Measurements from ENCODE around the gene FAM184B. TPM values are rescaled to one million over a fixed set of nuclear protein-coding genes. Genes with fewer than 3 reads are reported as not detected.
A peak's percentile ranks its signal among the peaks of the same experiment; 100 is the strongest.

Gene FAM184B
- polyA plus RNA-seq, 1 experiment = 0.01 TPM

DNA sequence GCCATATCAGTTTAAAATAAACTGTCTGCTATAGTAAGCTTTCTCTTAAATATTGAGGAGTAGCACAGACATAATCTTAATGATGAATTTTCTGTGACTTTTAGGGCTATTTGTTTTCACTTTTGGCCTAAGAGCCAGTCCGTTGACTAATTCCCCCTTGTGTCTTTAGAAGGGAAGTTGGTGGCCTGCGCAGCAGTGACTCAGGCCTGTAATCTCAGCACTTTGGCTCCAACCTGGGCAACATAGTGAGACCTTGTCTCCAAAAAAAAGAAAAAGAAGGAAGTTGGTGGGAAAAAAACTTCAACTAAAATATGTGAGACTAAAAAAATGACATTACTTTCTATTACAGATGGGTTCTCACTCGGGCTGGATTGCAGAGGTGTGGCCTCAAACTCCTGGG is 32.7 kb upstream of the FAM184B start:
- CTCF ChIA-PET = no interaction called here
- H3K4me3 ChIP-seq (ENCODE audit: low read depth, low read length) = no peak overlapping the region
- TF ChIP-seq, protein P1, sequence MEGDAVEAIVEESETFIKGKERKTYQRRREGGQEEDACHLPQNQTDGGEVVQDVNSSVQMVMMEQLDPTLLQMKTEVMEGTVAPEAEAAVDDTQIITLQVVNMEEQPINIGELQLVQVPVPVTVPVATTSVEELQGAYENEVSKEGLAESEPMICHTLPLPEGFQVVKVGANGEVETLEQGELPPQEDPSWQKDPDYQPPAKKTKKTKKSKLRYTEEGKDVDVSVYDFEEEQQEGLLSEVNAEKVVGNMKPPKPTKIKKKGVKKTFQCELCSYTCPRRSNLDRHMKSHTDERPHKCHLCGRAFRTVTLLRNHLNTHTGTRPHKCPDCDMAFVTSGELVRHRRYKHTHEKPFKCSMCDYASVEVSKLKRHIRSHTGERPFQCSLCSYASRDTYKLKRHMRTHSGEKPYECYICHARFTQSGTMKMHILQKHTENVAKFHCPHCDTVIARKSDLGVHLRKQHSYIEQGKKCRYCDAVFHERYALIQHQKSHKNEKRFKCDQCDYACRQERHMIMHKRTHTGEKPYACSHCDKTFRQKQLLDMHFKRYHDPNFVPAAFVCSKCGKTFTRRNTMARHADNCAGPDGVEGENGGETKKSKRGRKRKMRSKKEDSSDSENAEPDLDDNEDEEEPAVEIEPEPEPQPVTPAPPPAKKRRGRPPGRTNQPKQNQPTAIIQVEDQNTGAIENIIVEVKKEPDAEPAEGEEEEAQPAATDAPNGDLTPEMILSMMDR (IDR thresholded peaks at IDR 0.05; ENCODE audit: insufficient read depth, low read depth, low read length) = no peak
- no peak for DNase-seq (ENCODE audit: low read depth)
- POLR2A ChIA-PET = no interaction called here
- no peaks in the 10 kb centered on the region for H3K27me3 ChIP-seq (ENCODE audit: control insufficient read depth, insufficient read depth, low read length)
- H3K36me3 ChIP-seq (ENCODE audit: control insufficient read depth, insufficient read depth, low read length) = no peaks in the 10 kb centered on the region

DNA sequence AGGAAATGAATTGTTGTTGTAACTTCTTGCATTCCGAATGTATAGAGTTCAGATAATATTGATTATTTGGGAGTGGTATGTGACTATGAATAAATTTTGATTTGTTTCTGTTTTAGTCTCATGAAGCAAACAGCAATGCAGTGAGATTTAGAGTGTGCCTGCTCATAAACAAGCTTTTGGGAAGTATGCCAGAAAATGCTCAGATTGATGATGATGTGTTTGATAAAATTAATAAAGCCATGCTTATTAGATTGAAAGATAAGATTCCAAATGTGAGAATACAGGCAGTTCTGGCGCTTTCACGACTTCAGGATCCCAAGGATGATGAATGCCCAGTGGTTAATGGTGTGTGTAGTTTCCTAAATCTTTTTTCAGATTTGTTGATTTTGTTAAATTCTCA is 31.4 kb upstream of the FAM184B start:
- ChIA-PET POLR2A (interaction anchor here (0.5 kb wide), 1 partner anchor 35 kb away, joined by 3 read pairs; no protein-coding TSS in a partner anchor), CTCF (no interaction called here)
- no peak for DNase-seq (ENCODE audit: low read depth)
- Histone ChIP-seq H3K4me3 (ENCODE audit: low read depth, low read length) (no peak overlapping the region), H3K36me3 (ENCODE audit: control insufficient read depth, insufficient read depth, low read length) (no peaks in the 10 kb centered on the region), H3K27me3 (ENCODE audit: control insufficient read depth, insufficient read depth, low read length) (no peaks in the 10 kb centered on the region)
- TF ChIP-seq, protein P1 (IDR thresholded peaks at IDR 0.05; ENCODE audit: insufficient read depth, low read depth, low read length) = no peak

DNA sequence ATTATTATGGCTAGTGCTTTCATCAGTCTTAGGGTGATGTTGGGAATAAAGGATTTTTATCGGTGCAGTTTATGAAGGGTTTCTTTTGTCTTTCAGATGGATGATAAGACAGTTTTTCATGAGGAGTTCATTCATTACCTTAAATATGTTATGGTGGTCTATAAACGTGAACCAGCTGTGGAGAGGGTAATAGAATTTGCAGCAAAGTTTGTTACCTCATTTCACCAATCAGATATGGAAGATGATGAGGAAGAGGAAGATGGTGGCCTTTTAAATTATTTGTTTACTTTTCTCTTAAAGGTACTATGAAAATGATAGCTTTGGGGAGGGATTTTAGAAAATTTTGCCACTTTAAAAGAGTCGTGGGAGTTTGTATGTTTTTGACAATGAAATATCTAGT is 30.7 kb upstream of the FAM184B start:
- no peaks in the 10 kb centered on the region for H3K36me3 ChIP-seq (ENCODE audit: control insufficient read depth, insufficient read depth, low read length)
- TF ChIP-seq, protein P1 (IDR thresholded peaks at IDR 0.05; ENCODE audit: insufficient read depth, low read depth, low read length) = no peak
- POLR2A ChIA-PET = no interaction called here
- H3K27me3 ChIP-seq (ENCODE audit: control insufficient read depth, insufficient read depth, low read length) = no peaks in the 10 kb centered on the region
- H3K4me3 ChIP-seq (ENCODE audit: low read depth, low read length) = peak overlapping the region; percentile 55
- CTCF ChIA-PET = interaction anchor here (1.0 kb wide), 1 partner anchor 263 kb away, joined by 3 read pairs; no protein-coding TSS in a partner anchor
- no peak for DNase-seq (ENCODE audit: low read depth)

DNA sequence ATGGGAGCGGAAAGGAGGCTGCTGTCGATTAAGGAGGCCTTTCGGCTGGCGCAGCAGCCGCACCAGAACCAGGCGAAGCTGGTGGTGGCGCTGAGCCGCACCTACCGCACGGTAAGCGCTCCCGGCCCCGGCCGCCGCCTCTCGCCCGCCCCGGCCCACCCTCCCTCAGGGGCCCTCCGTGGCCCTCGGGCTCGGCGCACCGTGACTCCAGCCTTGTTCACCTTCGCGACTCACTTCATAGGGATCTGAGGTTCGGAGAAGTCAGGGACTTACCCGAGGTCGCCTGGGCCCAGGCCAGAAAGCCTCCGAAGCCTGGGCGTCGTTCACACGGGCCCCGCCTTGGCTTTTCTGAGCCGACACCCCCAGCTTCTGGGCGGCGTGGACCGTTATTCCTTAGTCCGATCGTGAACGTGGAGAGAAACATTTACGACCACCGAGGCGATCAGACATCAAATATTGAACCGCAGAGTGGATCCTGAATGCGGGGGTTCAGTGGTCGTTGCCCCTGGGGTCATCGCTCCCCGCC is 29.7 kb upstream of the FAM184B start:
- Histone ChIP-seq H3K27me3 (ENCODE audit: control insufficient read depth, insufficient read depth, low read length) (no peaks in the 10 kb centered on the region), H3K4me3 (ENCODE audit: low read depth, low read length) (peak overlapping the region; percentile 55), H3K36me3 (ENCODE audit: control insufficient read depth, insufficient read depth, low read length) (no peaks in the 10 kb centered on the region)
- TF ChIP-seq, protein P1 (IDR thresholded peaks at IDR 0.05; ENCODE audit: insufficient read depth, low read depth, low read length) = no peak
- DNase-seq (ENCODE audit: low read depth) = no peak
- ChIA-PET CTCF (interaction anchor here (0.5 to 7.0 kb wide), 4 partner anchors 16 to 262 kb away, joined by 3 to 38 read pairs (median 6); no protein-coding TSS in a partner anchor), POLR2A (interaction anchor here (0.6 kb wide), 1 partner anchor 89 kb away, joined by 3 read pairs; no protein-coding TSS in a partner anchor)

DNA sequence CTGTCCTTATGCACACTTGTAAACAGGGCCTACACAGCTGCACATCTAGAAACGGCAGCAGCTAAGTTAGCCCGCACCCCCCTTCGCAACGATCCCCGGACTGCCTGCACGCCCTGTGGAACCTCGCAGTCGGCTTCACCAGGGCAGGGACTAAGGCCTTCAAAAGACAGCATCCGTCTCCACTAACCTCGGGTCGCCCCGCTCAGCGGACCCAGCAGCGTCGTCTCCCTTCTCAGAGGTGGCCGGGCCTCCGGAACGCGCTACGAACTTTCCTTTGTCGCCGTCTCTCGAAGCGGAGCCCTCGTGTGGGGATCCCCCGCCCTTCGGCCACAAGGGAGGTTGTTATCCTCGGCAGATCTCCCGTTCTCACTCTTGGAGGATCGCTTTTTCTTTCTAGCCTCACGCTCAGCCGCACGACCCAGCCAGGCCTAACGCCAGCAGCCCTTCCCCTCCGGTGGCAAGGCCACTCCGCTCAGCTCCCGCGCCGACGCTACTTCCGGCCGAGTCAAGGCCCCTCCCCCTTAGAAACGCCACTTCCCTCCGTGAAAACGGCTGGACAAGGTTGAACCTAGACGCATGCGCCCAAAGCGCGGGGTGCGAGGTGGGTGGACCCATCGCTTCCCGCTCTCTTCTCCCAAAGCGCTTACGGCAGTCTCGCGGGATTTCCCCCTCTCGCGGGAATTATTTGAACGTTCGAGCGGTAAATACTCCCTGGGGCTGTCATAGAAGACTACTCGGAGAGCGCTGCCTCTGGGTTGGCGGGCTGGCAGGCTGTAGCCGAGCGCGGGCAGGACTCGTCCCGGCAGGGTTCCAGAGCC is 29.0 kb upstream of the FAM184B start, which contains the start of the genes DCAF16 and NCAPG:
TSS of gene DCAF16 (minus strand) at position 498 of the 818 bp plus-strand sequence. CDS start 6,616 bp downstream, outside the sequence.
TSS of gene NCAPG (plus strand) at position 720 of the 818 bp plus-strand sequence. CDS start 99 bp downstream, outside the sequence.
- TF ChIP-seq, protein P1 (IDR thresholded peaks at IDR 0.05; ENCODE audit: insufficient read depth, low read depth, low read length) = no peak
- peak; percentile 96 for DNase-seq (ENCODE audit: low read depth)
- CTCF ChIA-PET = interaction anchor here (0.5 to 7.0 kb wide), 6 partner anchors 12 to 261 kb away, joined by 3 to 38 read pairs (median 6); no protein-coding TSS in a partner anchor
- Histone ChIP-seq H3K4me3 (ENCODE audit: low read depth, low read length) (peak within 1 kb of the TSS; percentile 89), H3K27me3 (ENCODE audit: control insufficient read depth, insufficient read depth, low read length) (no peaks in the 10 kb centered on the region), H3K36me3 (ENCODE audit: control insufficient read depth, insufficient read depth, low read length) (no peaks in the 10 kb centered on the region)
- POLR2A ChIA-PET = interaction anchor here (0.6 kb wide), 2 partner anchors 89 to 214 kb away, joined by 3 read pairs; no protein-coding TSS in a partner anchor

Data from BJ (cell line).